BE2C (cell line): ENCODE measurements around the gene IFT74. TPM values are rescaled to one million over a fixed set of nuclear protein-coding genes. Genes with fewer than 3 reads are reported as not detected.
A peak's percentile ranks its signal among the peaks of the same experiment; 100 is the strongest.

ENCODE experiments used
- DNase-seq: peaks from one replicate; pipeline ENCODE4 v3.0.0-alpha.2; 2020
- H3K27me3 ChIP-seq: fragments of 250-450 bp; sonication (Bioruptor Pico); 2 replicates; pipeline ENCODE4 v1.5.1; 2020; ENCODE audit warnings: mild to moderate bottlenecking
- H3K36me3 ChIP-seq: fragments of 250-450 bp; sonication (Bioruptor Pico); 2 replicates; pipeline ENCODE4 v1.5.1; 2020; ENCODE audit warnings: mild to moderate bottlenecking
- H3K4me1 ChIP-seq: fragments of 250-450 bp; sonication (Bioruptor Pico); 2 replicates; pipeline ENCODE4 v1.5.1; 2020
- H3K4me3 ChIP-seq: 2 replicates; pipeline ENCODE4 v1.5.1; 2011; ENCODE audit warnings: low read depth, low read length
- H3K9me3 ChIP-seq: fragments of 250-450 bp; sonication (Bioruptor Pico); 2 replicates; pipeline ENCODE4 v1.5.1; 2020
- CTCF ChIP-seq: IDR thresholded peaks from 2 replicates; pipeline ENCODE4 v1.5.1; 2012; ENCODE audit warnings: mild to moderate bottlenecking, low read depth, low read length
- polyA plus RNA-seq: library from polyadenylated mRNA; unstranded; fragments of >200 nt; gene quantifications from one replicate; pipeline ENCODE4 v1.2.1, GENCODE V29; 2012; ENCODE audit warnings: low read depth, missing spikeins; ENCODE audit not compliant: insufficient read length, insufficient read depth

The IFT74 gene
- 3.3 TPM for polyA plus RNA-seq

- DNase-seq: peak; percentile 98
Measured at GRCh38 chr9:26955921-26956859, at the start of gene IFT74. Gene IFT74, plus strand, starts transcription at chr9:26956412. Its CDS starts 5,556 bp downstream, at chr9:26961968.

GRCh38 chr9:26913138-26913668, 43.0 kb upstream of the IFT74 start:
- Histone ChIP-seq H3K27me3 (no peaks in the 10 kb centered on the region), H3K36me3 (peaks cover 35% of the 10 kb centered on the region), H3K4me3 (no peak overlapping the region), H3K9me3 (no peaks in the 10 kb centered on the region), H3K4me1 (no peaks in the 10 kb centered on the region; the same call in 1 of the 2 replicates)
- no peak for TF ChIP-seq CTCF
- no peak for DNase-seq

More at GRCh38 chr9:26955921-26956859, at the start of gene IFT74:
- Histone ChIP-seq H3K27me3 (no peaks in the 10 kb centered on the region), H3K4me3 (peak within 1 kb of the TSS; percentile 69), H3K36me3 (no peaks in the 10 kb centered on the region), H3K4me1 (no peaks in the 10 kb centered on the region), H3K9me3 (no peaks in the 10 kb centered on the region)
- TF ChIP-seq CTCF: no peak

GRCh38 chr9:26919698-26920097, 36.5 kb upstream of the IFT74 start:
- no peak overlapping the region for H3K4me3 ChIP-seq
- no peak for TF ChIP-seq CTCF
- H3K9me3 ChIP-seq: no peaks in the 10 kb centered on the region
- peaks cover 66% of the 10 kb centered on the region for H3K36me3 ChIP-seq
- H3K27me3 ChIP-seq: no peaks in the 10 kb centered on the region
- H3K4me1 ChIP-seq: no peaks in the 10 kb centered on the region; the same call in 1 of the 2 replicates
- no peak for DNase-seq

GRCh38 chr9:26925609-26926008, 30.6 kb upstream of the IFT74 start:
- no peak overlapping the region for H3K4me3 ChIP-seq
- no peak for TF ChIP-seq CTCF
- peaks cover 66% of the 10 kb centered on the region for H3K36me3 ChIP-seq
- H3K9me3 ChIP-seq: no peaks in the 10 kb centered on the region
- no peaks in the 10 kb centered on the region for H3K27me3 ChIP-seq
- H3K4me1 ChIP-seq: no peaks in the 10 kb centered on the region
- no peak for DNase-seq

GRCh38 chr9:26928902-26929495, 27.2 kb upstream of the IFT74 start:
- TF ChIP-seq CTCF: no peak
- Histone ChIP-seq H3K27me3 (no peaks in the 10 kb centered on the region), H3K9me3 (no peaks in the 10 kb centered on the region), H3K4me3 (no peak overlapping the region), H3K36me3 (peaks cover 42% of the 10 kb centered on the region), H3K4me1 (no peaks in the 10 kb centered on the region)
- DNase-seq: no peak
